ENCODE results near the gene DLX3.

GRCh38 chr17:49973271-49973615 lies 21.8 kb downstream of the DLX3 start:
- TF ChIP-seq CTCF (IDR thresholded peaks at IDR 0.05) (no peak), POLR2A (IDR thresholded peaks at IDR 0.05) (no peak)

Data from uterus (tissue), 2 donors.